Measurements from ENCODE around the gene CHTF18. TPM values are rescaled to one million over a fixed set of nuclear protein-coding genes. Genes with fewer than 3 reads are reported as not detected.

CHTF18 gene
- 19.9 TPM for total RNA-seq

- peak within 1 kb of the TSS; percentile 21 to 49 for H3K27ac ChIP-seq
- intact Hi-C loops (cut with DNase I) = loop anchor here (1.0 to 10.0 kb wide), 5 partner anchors 19 to 266 kb away; partner anchors contain the start of genes CIAO3, LMF1 and METRN
- peak; percentile 63 to 95 for DNase-seq (ENCODE audit: low spot score in 2 of 2)
- no peak for TF ChIP-seq CTCF (IDR thresholded peaks at IDR 0.05)
- no peaks in the 10 kb centered on the region for H3K9me3 ChIP-seq
- peaks cover 0 to 9% of the 10 kb centered on the region in 2 donors for H3K36me3 ChIP-seq
- peak within 1 kb of the TSS; percentile 92 to 99 for H3K4me3 ChIP-seq
- no peaks in the 10 kb centered on the region for H3K27me3 ChIP-seq
- H3K4me1 ChIP-seq = peaks cover 7 to 17% of the 10 kb centered on the region in 2 donors
Measured at GRCh38 chr16:788399-789126, at the start of gene CHTF18. Gene CHTF18 (plus strand): TSS chr16:788620. CDS start chr16:788685, 65 bp downstream.

- peaks cover 4 to 17% of the 10 kb centered on the region in 2 donors for H3K4me1 ChIP-seq
- no peak for DNase-seq (ENCODE audit: low spot score in 2 of 2)
- H3K9me3 ChIP-seq = no peaks in the 10 kb centered on the region
- intact Hi-C loops (cut with DNase I) = loop anchor here (2.0 kb wide), 2 partner anchors 25 to 49 kb away; partner anchors contain the start of genes CHTF18, METRN and RPUSD1
- H3K4me3 ChIP-seq = peak overlapping the region; percentile 79 to 90
- no peaks in the 10 kb centered on the region for H3K27me3 ChIP-seq
- H3K27ac ChIP-seq = no peak overlapping the region
- no peak for TF ChIP-seq CTCF (IDR thresholded peaks at IDR 0.05)
- H3K36me3 ChIP-seq = peaks cover 20 to 33% of the 10 kb centered on the region in 2 donors
Measured at GRCh38 chr16:739560-740458, 48.6 kb upstream of the CHTF18 start.

- Histone ChIP-seq H3K36me3 (peaks cover 16 to 27% of the 10 kb centered on the region in 2 donors), H3K27ac (peak overlapping the region; percentile 39 to 46), H3K4me1 (peaks cover 4 to 17% of the 10 kb centered on the region in 2 donors), H3K27me3 (no peaks in the 10 kb centered on the region), H3K4me3 (peak overlapping the region; percentile 79 to 90), H3K9me3 (no peaks in the 10 kb centered on the region)
- DNase-seq (ENCODE audit: low spot score in 2 of 2) = no peak
- TF ChIP-seq CTCF (IDR thresholded peaks at IDR 0.05) = no peak
- intact Hi-C loops (cut with DNase I) = loop anchor here (2.0 kb wide), 2 partner anchors 26 to 48 kb away; partner anchors contain the start of genes CHTF18, METRN and RPUSD1
Measured at GRCh38 chr16:740459-740763, 48.0 kb upstream of the CHTF18 start.

- peak; percentile 53 to 91 for DNase-seq (ENCODE audit: low spot score in 2 of 2)
- peaks cover 4 to 17% of the 10 kb centered on the region in 2 donors for H3K4me1 ChIP-seq
- H3K27me3 ChIP-seq = no peaks in the 10 kb centered on the region
- peak within 1 kb of the TSS; percentile 79 to 90 for H3K4me3 ChIP-seq
- intact Hi-C loops (cut with DNase I) = loop anchor here (2.0 kb wide), 2 partner anchors 26 to 48 kb away; partner anchors contain the start of genes CHTF18, METRN and RPUSD1
- peak within 1 kb of the TSS; percentile 39 to 46 for H3K27ac ChIP-seq
- no peaks in the 10 kb centered on the region for H3K9me3 ChIP-seq
- peak; percentile 91 to 98 (median 93) for TF ChIP-seq CTCF (IDR thresholded peaks at IDR 0.05)
- peaks cover 10 to 22% of the 10 kb centered on the region in 2 donors for H3K36me3 ChIP-seq
Measured at GRCh38 chr16:740764-741505, 47.5 kb upstream of the CHTF18 start, which contains the start of gene CIAO3. Gene CIAO3 (minus strand): TSS chr16:740997. CDS start chr16:740985, 12 bp downstream.
